Osteoblast (primary cell): Measurements from ENCODE around the gene NEURL4. TPM values are rescaled to one million over a fixed set of nuclear protein-coding genes. Genes with fewer than 3 reads are reported as not detected.
"Not testable (repeated sequence)": the region's sequence is repeated elsewhere in the genome, so short reads cannot be mapped to it uniquely, and the experiment has no call there.

ENCODE experiments used
- DNase-seq: peaks from one replicate; pipeline ENCODE4 v3.0.0; 2011; ENCODE audit warnings: low spot score, mixed read lengths; ENCODE audit not compliant: insufficient read length; ENCODE audit errors: missing footprints
- H2AFZ ChIP-seq: 2 replicates; pipeline ENCODE4 v1.6.0; 2011; ENCODE audit warnings: mild to moderate bottlenecking, low read length
- H3K27ac ChIP-seq: 2 replicates; pipeline ENCODE4 v1.5.1; 2011; ENCODE audit warnings: mild to moderate bottlenecking, low read depth, low read length, moderate library complexity
- H3K27me3 ChIP-seq: 2 replicates; pipeline ENCODE4 v1.6.0; 2012; ENCODE audit warnings: mild to moderate bottlenecking, control low read depth, inconsistent platforms, low read length, moderate library complexity; ENCODE audit not compliant: insufficient read depth
- H3K36me3 ChIP-seq: 2 replicates; pipeline ENCODE4 v1.5.1; 2011; ENCODE audit warnings: mild to moderate bottlenecking, low read length, control low read depth, moderate library complexity; ENCODE audit not compliant: insufficient read depth
- H3K4me1 ChIP-seq: 2 replicates; pipeline ENCODE4 v1.5.1; 2011; ENCODE audit warnings: mild to moderate bottlenecking, low read length, control low read depth, moderate library complexity; ENCODE audit not compliant: insufficient read depth
- H3K4me2 ChIP-seq: 2 replicates; pipeline ENCODE4 v1.6.0; 2011; ENCODE audit warnings: mild to moderate bottlenecking, low read length; ENCODE audit not compliant: insufficient read depth
- H3K4me3 ChIP-seq: fragments of 200-600 bp; sonication (generic); 3 replicates; pipeline ENCODE4 v1.5.1; 2012; ENCODE audit warnings: mild to moderate bottlenecking, low read length, inconsistent platforms; ENCODE audit not compliant: insufficient read depth
- H3K79me2 ChIP-seq: 2 replicates; pipeline ENCODE4 v1.6.0; 2012; ENCODE audit warnings: mild to moderate bottlenecking, low read length, control low read depth, inconsistent platforms; ENCODE audit not compliant: insufficient read depth
- H3K9me3 ChIP-seq: 2 replicates; pipeline ENCODE4 v1.5.1; 2011; ENCODE audit warnings: low read depth, low read length, control low read depth
- H4K20me1 ChIP-seq: 2 replicates; pipeline ENCODE4 v1.6.0; 2012; ENCODE audit warnings: mild to moderate bottlenecking, low read length, control low read depth; ENCODE audit not compliant: insufficient read depth
- CTCF ChIP-seq: IDR thresholded peaks from 2 replicates; pipeline ENCODE4 v1.5.1; 2011; ENCODE audit warnings: mild to moderate bottlenecking, low read depth, low read length, moderate library complexity; ENCODE audit errors: extremely low read depth
- total RNA-seq: library from RNA; depleted of rRNA; stranded (reverse); fragments of >200 nt; gene quantifications from 2 replicates; pipeline ENCODE4 v1.2.3, GENCODE V29; 2012

Gene NEURL4
- total RNA-seq, 1 donor, result 18.8 TPM

- no peak overlapping the region for H3K4me2 ChIP-seq
- H3K79me2 ChIP-seq, result no peaks in the 10 kb centered on the region
- H3K4me3 ChIP-seq, result no peak overlapping the region
- H3K36me3 ChIP-seq, result no peaks in the 10 kb centered on the region
- H2AFZ ChIP-seq, result no peak overlapping the region
- TF ChIP-seq CTCF, result no peak
- no peaks in the 10 kb centered on the region for H4K20me1 ChIP-seq
- no peaks in the 10 kb centered on the region for H3K9me3 ChIP-seq
- no peak overlapping the region for H3K27ac ChIP-seq
- H3K4me1 ChIP-seq, result peaks cover 3% of the 10 kb centered on the region
- peaks cover 26% of the 10 kb centered on the region for H3K27me3 ChIP-seq
- no peak for DNase-seq
These were observed 5.9 kb upstream of the NEURL4 start for GRCh38 chr17:7334938-7335538.

- H3K36me3 ChIP-seq, H3K4me3 ChIP-seq, H2AFZ ChIP-seq, H4K20me1 ChIP-seq, H3K27ac ChIP-seq, DNase-seq, H3K4me2 ChIP-seq, H3K9me3 ChIP-seq: not testable (repeated sequence)
- Histone ChIP-seq H3K4me1 (peaks cover 12% of the 10 kb centered on the region), H3K79me2 (peaks cover 13% of the 10 kb centered on the region), H3K27me3 (peaks cover 26% of the 10 kb centered on the region)
These were observed 3.5 kb upstream of the NEURL4 start for GRCh38 chr17:7332600-7333069.

GRCh38 chr17:7332111-7332510, 3.0 kb upstream of the NEURL4 start:
- peaks cover 18% of the 10 kb centered on the region for H3K79me2 ChIP-seq
- no peak overlapping the region for H3K27ac ChIP-seq
- no peaks in the 10 kb centered on the region for H3K9me3 ChIP-seq

GRCh38 chr17:7330638-7331015, 1.5 kb upstream of the NEURL4 start:
- no peak for TF ChIP-seq CTCF
- DNase-seq, result no peak
- Histone ChIP-seq H4K20me1 (peaks cover 3% of the 10 kb centered on the region), H2AFZ (peak overlapping the region; percentile 85), H3K79me2 (peaks cover 19% of the 10 kb centered on the region), H3K4me3 (peak overlapping the region; percentile 96), H3K4me2 (peak overlapping the region; percentile 97), H3K27ac (no peak overlapping the region), H3K9me3 (no peaks in the 10 kb centered on the region), H3K4me1 (peaks cover 12% of the 10 kb centered on the region), H3K27me3 (peaks cover 17% of the 10 kb centered on the region), H3K36me3 (peaks cover 9% of the 10 kb centered on the region)

More at GRCh38 chr17:7332111-7332510, 3.0 kb upstream of the NEURL4 start:
- Histone ChIP-seq H3K27me3 (peaks cover 23% of the 10 kb centered on the region), H2AFZ (no peak overlapping the region), H3K4me3 (no peak overlapping the region), H3K36me3 (no peaks in the 10 kb centered on the region), H3K4me2 (no peak overlapping the region), H4K20me1 (peaks cover 3% of the 10 kb centered on the region), H3K4me1 (peaks cover 12% of the 10 kb centered on the region)
- TF ChIP-seq CTCF, result no peak
- DNase-seq, result no peak
